ENCODE results near the gene TAS2R14.

- TF ChIP-seq CTCF (IDR thresholded peaks at IDR 0.05 in 8 of 11, conservative IDR thresholded peaks at IDR 0.05 in 3 of 11), result no peak
- TF ChIP-seq POLR2A (IDR thresholded peaks at IDR 0.05), result no peak
Observed at GRCh38 chr12:10967409-10967808, 28.3 kb upstream of the TAS2R14 start.
